ENCODE measurements around the gene FBXL15.

FBXL15 gene, protein sequence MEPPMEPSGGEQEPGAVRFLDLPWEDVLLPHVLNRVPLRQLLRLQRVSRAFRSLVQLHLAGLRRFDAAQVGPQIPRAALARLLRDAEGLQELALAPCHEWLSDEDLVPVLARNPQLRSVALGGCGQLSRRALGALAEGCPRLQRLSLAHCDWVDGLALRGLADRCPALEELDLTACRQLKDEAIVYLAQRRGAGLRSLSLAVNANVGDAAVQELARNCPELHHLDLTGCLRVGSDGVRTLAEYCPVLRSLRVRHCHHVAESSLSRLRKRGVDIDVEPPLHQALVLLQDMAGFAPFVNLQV

DNA sequence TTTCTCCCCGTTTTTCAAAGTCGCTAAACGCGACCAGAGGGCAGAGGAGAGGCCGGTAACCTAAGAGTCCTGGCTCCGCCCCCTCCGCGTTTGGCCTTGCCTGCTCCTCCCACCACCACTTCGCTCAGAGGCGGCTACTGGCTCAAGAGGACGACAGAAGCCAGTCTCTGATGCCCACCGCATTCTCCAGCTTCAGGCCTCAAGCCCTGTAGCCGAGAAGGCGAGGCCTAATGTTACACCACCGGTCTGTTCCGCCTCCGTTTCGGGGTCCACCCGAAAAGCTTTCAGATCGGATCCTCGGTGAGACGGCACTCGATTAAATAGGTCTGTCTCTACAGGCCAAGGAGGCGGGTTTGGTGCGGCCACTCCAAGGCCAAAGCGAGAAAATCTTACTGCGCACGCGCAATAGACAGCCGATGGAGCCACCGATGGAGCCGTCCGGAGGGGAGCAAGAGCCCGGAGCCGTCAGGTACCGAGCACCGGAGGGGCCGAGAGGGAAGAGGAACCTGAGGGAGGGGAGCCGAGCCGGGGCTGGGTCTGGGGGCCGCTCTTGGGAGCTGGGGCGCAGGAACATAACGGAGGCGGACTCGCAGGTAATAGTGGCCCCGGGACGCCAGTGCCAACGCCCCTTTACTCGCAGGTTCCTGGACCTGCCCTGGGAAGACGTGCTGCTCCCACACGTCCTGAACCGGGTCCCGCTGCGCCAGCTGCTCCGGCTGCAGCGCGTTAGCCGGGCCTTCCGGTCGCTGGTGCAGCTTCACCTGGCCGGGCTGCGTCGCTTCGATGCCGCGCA lies at the start of gene FBXL15:
TSS of gene FBXL15 (plus strand) at position 123 of the 793 bp plus-strand sequence. CDS start at position 417, 294 bp downstream.
- DNase-seq: peak; percentile 98
- Histone ChIP-seq H3K27me3 (peaks cover 0 to 29% of the 10 kb centered on the region in 2 donors), H3K36me3 (peaks cover 0 to 24% (median 15%) of the 10 kb centered on the region in 3 donors), H3K27ac (peak within 1 kb of the TSS; percentile 77 to 90), H3K4me1 (peaks cover 5 to 47% (median 35%) of the 10 kb centered on the region in 4 donors), H3K4me3 (peak within 1 kb of the TSS; percentile 71 to 86), H3K9me3 (no peaks in the 10 kb centered on the region)
- TF ChIP-seq, protein P1, sequence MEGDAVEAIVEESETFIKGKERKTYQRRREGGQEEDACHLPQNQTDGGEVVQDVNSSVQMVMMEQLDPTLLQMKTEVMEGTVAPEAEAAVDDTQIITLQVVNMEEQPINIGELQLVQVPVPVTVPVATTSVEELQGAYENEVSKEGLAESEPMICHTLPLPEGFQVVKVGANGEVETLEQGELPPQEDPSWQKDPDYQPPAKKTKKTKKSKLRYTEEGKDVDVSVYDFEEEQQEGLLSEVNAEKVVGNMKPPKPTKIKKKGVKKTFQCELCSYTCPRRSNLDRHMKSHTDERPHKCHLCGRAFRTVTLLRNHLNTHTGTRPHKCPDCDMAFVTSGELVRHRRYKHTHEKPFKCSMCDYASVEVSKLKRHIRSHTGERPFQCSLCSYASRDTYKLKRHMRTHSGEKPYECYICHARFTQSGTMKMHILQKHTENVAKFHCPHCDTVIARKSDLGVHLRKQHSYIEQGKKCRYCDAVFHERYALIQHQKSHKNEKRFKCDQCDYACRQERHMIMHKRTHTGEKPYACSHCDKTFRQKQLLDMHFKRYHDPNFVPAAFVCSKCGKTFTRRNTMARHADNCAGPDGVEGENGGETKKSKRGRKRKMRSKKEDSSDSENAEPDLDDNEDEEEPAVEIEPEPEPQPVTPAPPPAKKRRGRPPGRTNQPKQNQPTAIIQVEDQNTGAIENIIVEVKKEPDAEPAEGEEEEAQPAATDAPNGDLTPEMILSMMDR (IDR thresholded peaks at IDR 0.05): no peak
- intact Hi-C loops (cut with DNase I; ENCODE audit: low total_unique reads): loop anchor here (1.0 kb wide), 1 partner anchor 22 kb away; no protein-coding TSS in a partner anchor

DNA sequence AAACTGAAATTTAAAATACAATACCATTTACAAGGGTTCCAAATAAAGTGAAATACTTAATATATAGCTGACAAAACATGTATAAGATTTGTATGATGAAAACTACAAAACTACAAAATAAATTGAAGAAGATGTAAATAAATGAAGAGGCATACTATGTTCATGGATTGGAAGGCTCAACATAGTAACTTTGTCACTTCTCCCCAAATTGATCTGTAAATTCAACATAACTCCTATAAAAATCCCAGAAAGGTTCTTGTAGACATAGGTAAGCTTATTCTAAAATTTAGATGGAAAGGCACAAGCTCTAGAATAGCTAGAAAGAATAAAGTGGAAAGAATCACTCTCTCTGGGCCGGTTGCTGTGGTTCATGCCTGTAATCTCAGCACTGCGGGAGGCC lies 49.3 kb upstream of the FBXL15 start:
- H3K4me3 ChIP-seq: no peak overlapping the region
- TF ChIP-seq, protein P1 (IDR thresholded peaks at IDR 0.05): no peak
- no peaks in the 10 kb centered on the region for H3K9me3 ChIP-seq
- intact Hi-C loops (cut with DNase I; ENCODE audit: low total_unique reads): no loop called here
- H3K27ac ChIP-seq: no peak overlapping the region
- peaks cover 93 to 100% (median 99%) of the 10 kb centered on the region in 3 donors for H3K36me3 ChIP-seq
- no peaks in the 10 kb centered on the region for H3K4me1 ChIP-seq
- DNase-seq: no peak
- H3K27me3 ChIP-seq: no peaks in the 10 kb centered on the region

DNA sequence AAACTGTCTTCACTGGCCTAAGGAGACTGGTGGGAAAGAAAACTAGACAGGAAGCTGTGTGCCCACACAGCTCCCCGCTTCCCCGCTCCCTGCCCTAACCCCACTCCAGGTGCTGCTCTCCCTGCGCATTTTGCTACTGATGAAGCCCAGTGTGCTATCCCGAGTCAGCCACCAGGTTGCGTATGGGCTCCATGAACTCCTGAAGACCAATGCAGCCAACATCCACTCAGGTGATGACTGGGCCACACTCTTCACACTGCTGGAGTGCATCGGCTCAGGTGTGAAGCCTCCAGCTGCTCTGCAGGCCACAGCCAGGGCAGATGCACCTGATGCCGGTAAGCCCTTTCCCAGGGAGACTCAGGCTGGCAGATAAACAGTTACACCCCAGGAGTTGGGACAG lies 45.4 kb upstream of the FBXL15 start:
- Histone ChIP-seq H3K4me3 (no peak overlapping the region), H3K9me3 (no peaks in the 10 kb centered on the region), H3K27ac (no peak overlapping the region), H3K27me3 (no peaks in the 10 kb centered on the region), H3K4me1 (no peaks in the 10 kb centered on the region), H3K36me3 (peaks cover 91 to 100% (median 93%) of the 10 kb centered on the region in 3 donors)
- DNase-seq: no peak
- intact Hi-C loops (cut with DNase I; ENCODE audit: low total_unique reads): no loop called here
- TF ChIP-seq, protein P1 (IDR thresholded peaks at IDR 0.05): no peak

DNA sequence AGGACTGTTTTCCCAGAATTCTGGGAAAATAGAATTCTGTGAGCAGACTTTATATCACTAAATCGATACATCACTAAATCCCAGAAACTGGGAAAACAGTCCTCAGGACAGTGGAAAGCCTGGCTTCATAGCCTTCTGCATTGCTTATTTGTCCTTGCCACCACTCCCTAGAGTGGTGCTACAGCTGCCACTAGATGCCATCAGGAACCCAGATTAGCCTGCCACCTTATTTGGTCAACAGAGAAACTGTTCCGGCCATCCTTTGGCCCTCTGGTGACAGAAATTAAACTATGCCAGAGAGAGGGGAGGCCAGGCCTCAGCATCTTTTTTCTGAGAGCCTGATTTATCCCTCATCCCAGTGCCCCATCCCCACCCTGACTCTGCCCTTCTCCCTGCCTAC lies 44.8 kb upstream of the FBXL15 start:
- DNase-seq: no peak
- no peak overlapping the region for H3K4me3 ChIP-seq
- H3K27ac ChIP-seq: no peak overlapping the region
- no peaks in the 10 kb centered on the region for H3K27me3 ChIP-seq
- no peaks in the 10 kb centered on the region for H3K9me3 ChIP-seq
- TF ChIP-seq, protein P1 (IDR thresholded peaks at IDR 0.05): no peak
- peaks cover 91 to 100% (median 93%) of the 10 kb centered on the region in 3 donors for H3K36me3 ChIP-seq
- intact Hi-C loops (cut with DNase I; ENCODE audit: low total_unique reads): no loop called here
- H3K4me1 ChIP-seq: no peaks in the 10 kb centered on the region

DNA sequence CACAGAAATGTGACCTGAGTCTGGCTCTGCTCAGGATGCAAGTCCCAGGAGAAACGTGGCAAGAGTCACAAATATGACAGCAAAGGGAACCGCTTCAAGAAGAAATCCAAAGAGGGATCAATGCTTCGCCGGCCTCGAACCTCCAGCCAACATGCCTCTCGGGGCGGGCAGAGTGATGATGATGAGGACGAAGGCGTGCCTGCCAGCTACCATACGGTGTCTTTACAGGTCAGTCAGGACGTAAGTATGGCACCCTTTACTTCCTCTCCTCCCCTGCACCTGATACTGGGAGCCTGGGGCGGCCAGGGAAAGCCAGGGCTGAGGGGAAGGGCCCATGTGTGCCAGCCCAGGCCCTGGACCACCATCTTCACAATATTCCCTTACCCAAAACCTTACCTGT lies 43.7 kb upstream of the FBXL15 start:
- DNase-seq: no peak
- intact Hi-C loops (cut with DNase I; ENCODE audit: low total_unique reads): no loop called here
- Histone ChIP-seq H3K36me3 (peaks cover 89 to 100% (median 91%) of the 10 kb centered on the region in 3 donors), H3K27me3 (no peaks in the 10 kb centered on the region), H3K4me3 (no peak overlapping the region), H3K27ac (no peak overlapping the region), H3K9me3 (no peaks in the 10 kb centered on the region), H3K4me1 (no peaks in the 10 kb centered on the region)
- TF ChIP-seq, protein P1 (IDR thresholded peaks at IDR 0.05): no peak

Measured in tibial artery (tissue), 4 donors.